PC-9 (cell line): ENCODE measurements around the gene FAM241B.

Experiments
- CTCF ChIP-seq: fragments of 200-600 bp; sonication (generic); conservative IDR thresholded peaks from 2 replicates; pipeline ENCODE4 v1.6.1; 2017; ENCODE audit warnings: mixed run types, antibody characterized with exemption, mild to moderate bottlenecking, moderate library complexity
- EZH2 ChIP-seq: fragments of 200-600 bp; sonication (generic); IDR thresholded peaks from 2 replicates; pipeline ENCODE4 v1.8.0; 2017; ENCODE audit warnings: antibody characterized with exemption, low read depth

- TF ChIP-seq EZH2, result no peak
- TF ChIP-seq CTCF, result no peak
Observed at GRCh38 chr10:69638642-69639041, 8.6 kb downstream of the FAM241B start.
